Dermis microvascular lymphatic vessel endothelial cell (primary cell): ENCODE measurements around the gene ATRN. TPM values are rescaled to one million over a fixed set of nuclear protein-coding genes. Genes with fewer than 3 reads are reported as not detected.

Experiments
- DNase-seq, 2 donors: peaks; one replicate each; pipeline versions ENCODE4 v3.0.0 to v3.0.0-alpha.2; 2010; ENCODE audit warnings: low read depth in 2 of 2
- total RNA-seq: library from RNA; depleted of rRNA; stranded (reverse); fragments of >200 nt; gene quantifications from 2 replicates; pipeline ENCODE4 v1.2.1, GENCODE V29; 2014

Gene ATRN
- total RNA-seq, 1 donor from 2014 or later = 25.0 TPM

DNA sequence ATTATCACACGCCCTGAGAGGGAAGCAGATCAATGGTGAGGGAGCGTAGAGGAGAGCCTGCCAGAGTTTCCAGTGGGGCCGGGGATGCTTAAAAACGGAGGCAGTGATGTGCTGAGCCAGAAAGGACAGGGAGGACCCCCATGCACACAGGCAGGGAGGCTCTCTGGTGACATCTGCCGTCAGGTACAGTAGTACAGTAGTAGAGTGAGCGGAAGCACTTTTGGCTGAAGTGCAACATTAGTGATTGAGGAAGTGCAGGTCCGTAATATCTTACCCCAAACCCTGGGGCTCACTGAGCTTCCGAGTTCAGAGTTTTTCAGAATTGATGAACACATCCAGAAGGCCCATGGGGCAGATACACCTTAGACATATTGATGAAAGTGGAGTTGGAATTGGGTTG, 150.3 kb downstream of the ATRN start:
- no peak for DNase-seq

DNA sequence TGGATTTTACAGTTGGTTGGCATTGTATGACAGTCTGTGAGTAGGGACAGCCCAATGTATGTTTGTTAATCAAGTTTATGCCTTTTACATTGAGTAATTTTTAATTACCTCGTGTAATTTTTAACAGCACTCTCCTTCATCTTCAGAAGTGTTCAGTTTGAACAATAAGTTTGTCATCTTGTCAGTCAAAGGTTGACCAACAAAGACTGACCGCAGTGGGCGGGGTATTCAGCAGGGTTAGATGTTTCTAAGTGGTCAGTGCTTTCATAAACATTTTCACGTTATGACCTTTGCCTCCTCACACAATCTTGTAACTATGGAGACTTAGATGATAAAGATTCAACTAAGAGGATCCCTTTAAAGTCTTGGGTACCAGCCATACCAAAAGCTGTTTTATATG, 151.6 kb downstream of the ATRN start:
- DNase-seq = no peak

DNA sequence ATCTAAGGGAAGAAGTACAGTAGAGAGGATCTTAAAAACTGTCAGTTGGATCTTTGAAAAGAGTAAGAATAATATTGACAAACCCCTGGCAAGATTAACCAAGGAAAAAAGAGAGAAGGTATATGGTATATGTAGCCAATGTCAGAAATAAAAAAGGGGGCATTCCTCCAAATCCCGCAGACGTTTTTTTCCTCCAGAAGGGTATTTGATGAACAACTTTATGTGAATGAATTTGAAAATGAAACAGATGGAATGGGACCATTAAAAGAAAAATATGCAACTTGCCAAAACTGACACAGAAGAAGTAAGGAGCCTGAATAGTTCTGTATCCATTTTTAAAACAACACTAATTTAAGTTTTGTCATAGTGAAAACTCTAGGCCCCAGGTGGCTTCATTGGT, 156.7 kb downstream of the ATRN start:
- DNase-seq = no peak

DNA sequence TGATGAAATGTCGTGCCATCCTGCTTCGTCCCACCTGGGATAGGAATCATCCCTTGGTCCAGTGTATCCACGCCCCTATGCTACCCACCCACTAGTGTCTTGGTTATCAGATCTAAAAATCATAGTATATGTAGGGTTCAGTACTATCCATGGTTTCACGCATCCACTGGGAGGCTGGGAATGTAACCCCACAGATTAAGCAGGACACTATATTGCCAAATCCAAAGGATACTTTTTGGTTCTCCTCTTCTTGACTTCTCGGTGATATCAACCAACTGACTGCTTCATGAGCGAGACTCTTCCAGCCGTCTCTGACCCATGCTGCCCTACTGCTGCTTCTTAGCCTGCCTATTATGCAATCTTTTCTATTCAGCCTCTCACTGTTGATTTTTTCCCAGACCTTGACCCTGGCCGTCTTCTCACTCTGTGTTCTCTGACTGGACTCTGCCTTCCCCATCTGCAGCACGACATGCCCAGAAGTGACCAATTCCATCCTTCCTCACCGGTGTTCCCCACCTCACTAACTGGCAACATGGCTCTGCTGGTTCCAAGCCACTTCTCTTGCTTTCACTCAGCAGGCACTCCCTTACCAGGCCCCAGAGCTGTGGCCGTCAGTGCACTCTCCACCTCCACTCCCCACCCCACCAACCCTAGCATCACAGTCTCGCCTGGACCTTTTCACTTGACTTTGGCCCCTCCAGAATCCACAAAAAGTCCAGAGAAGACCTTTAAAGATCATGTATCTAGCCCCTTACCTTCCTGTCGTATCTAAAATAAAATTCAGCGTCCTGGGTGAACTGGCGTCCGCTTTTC, 157.9 kb downstream of the ATRN start:
- DNase-seq = no peak

DNA sequence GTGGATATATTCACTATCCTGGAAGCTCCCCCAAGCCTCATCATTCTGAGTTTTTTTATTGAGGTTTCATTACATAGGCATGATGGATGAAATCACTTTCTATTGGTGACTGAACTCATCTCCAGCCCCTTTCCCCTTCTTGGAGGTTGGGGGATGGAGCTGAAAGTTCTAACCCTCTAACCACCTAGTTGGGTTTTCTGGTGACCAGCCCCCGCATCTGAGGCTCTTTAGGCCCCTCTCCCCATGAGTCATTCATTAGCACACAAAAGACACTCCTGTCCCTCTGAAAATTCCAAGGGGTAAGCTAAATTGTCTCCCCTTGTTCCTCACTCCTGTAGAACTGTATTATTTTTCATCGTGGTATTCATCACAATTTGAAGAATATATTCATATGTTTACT, 159.1 kb downstream of the ATRN start:
- no peak for DNase-seq

DNA sequence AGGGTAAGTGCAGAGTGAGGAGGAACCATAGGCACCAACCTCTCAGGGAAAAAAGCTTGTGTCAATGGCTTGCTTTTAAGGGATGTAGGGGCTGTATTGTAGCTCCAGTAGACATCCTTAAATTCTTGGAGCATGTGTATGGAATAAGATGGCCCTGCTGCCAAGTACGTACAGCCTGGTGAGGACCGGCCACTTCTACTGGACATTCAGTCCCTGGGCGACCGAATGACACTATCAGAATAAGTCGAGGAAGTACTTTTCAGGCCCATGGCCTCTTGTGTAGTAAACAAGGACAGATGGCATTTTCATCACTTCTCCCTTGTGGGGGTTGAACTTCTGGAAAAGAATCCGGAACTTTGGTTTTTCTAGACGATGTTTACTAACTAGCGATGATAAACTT, 159.6 kb downstream of the ATRN start:
- no peak for DNase-seq

DNA sequence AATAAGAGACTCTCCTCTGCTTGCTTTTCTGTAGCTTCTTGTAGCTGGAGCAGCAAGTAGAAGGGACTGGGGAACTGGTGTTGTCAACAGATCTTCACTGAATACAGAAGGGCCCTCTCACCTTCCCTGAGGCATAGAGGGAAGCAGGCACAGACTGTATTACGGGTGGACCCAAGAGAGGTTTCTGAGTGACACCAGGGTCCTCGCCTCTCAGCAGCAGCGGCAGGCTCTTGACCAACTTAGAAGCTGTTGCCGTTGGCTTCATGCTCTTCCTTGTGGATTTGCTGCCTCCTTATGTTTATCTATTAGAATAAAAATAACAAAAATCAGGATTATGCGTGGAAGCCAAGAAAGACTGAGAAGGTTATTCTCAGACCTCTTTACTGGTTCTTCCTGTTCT, 160.7 kb downstream of the ATRN start:
- no peak for DNase-seq

DNA sequence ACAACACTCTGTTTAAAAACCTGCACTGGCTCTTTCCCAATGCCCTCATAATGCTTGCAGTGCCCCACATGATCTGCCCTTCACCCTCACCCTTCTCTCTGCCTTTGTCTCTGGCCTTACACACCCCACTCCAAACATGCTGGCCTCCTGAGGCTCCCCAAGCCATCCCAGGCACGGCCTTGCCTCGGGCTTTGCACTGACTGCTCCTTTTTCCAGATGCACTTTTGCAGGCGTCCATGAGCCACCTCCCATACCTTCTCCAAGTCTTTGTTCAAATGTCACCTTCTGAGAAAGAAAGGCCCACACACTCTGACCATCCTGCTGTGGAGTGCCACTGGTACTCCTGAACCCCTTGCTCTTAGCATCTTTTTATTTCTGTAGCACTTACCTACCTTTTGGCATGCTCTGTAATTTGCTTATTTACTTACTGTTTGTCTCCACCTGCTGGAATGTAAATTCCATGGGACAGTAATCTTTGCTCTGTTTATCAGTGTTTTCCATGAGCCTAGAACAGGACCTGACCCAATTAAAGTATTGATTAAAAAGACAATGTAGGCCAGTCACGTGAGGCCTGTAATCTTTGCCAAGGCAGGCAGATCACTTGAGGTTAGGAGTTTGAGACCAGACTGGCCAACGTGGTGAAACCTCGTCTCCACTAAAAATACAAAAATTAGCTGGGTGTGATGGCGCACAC, 161.6 kb downstream of the ATRN start:
- DNase-seq = no peak

DNA sequence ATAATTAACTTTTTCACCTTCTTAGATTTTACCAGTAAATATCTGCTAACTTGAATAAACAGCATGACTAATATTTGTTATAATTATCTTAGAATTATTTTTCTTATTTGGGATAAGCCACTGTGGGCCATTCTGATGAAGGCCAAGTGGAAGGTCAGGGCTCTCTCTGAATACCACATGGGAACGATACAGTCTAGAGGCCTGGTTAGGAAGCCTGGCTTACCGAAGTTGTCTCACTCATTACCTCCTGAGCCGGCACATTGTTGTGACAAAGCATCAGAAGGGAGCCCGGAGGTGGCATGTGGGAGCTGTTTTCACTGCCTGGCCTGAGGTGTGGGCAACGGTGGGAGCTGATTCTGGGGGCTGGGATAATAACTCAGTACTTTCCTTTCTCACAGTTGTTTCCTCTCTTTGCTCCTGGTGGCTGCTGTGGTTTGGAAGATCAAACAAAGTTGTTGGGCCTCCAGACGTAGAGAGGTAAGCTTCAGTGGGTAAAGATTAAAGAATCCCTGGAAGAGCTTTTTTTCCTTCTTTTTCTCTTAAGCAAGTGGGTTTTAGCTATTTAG, 163.2 kb downstream of the ATRN start:
- DNase-seq = no peak

DNA sequence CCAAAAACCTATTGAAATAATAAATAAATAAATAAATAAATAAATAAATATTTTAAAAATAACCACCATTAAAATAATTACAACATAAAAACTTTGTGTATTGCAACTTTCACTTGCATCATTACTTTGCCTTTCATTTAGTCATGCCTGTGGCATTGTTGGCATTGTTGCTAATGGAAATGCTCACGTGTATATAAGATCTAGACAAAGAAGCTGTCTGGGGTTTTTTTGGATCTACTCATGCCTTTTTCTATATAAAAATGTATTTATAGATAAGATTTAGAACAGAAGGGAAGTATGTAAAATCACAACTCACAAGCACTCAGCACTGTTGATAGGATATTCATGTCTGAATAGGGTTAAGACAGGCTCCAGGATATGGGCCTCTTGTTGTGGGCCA, 164.5 kb downstream of the ATRN start:
- DNase-seq = no peak

DNA sequence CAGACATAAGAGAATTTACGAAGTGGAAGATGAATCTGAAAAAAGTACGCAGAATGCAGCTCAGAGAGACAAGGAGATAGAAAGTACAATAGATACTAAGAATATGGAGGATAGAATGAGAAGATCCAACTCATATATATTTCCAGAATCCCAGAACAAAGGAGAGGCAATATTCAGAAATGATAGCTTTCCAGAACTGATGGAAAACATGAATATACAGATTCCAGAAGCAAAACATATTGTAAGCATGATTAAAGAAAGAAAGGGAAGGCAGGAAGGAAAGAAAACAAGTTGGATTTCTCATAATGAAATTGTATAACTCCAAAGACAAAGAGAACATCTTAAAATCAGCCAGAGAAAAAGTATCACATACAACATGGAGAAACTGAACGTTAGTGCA, 169.4 kb downstream of the ATRN start:
- no peak for DNase-seq

DNA sequence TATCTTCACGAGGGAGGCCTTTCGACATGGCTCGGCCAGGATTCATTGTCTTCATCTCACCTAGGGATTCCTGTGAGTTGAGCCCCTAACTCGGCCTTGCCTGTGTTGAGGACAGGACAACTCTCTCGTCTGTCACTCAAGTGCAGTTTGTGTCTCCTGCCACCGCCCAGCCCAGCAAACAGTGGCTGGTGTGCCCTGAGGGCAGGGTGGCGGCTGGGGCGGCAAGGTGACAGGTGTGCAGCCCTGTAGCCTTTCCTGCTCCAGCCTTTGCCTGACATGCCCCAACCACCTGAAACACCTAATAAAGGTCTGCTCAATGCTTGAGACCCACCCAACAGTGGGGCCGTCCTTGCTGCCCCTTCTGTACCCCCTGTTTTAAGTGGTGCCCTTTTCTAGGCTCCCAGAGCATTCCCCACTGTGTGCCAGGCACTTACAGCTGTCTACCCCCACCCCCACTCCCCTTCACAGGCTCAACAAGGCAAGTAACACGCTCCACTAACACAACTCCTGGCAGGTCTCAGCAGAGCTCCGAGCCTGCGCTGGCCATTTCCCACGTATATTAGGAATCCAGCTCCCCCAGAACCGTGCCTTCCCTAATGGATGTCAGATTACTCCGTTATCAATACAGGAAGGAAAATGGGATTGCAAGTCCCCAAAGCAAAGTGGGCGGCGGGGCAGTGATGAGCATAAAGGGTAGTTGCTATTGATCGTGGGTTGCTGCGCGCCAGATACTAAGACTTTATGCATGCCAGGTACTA, 174.7 kb downstream of the ATRN start:
- no peak for DNase-seq

DNA sequence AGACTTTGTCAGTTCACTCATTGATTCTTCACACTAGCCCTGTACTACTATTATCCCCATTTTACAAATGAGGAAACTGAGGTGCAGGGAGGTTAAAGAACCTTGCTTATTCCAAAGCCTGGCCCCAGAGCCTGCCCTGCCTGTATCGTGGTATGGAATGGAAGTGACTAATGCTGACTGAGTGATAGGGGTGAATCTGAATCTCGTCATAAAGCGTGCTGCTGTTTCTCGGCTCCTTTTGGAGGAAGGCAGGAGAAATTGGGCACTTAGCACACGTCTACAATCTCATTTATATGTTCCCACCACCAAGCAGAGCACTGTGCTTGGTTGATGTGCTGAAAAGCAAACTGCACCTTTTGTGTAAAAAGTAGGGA, 175.2 kb downstream of the ATRN start:
- DNase-seq = no peak

DNA sequence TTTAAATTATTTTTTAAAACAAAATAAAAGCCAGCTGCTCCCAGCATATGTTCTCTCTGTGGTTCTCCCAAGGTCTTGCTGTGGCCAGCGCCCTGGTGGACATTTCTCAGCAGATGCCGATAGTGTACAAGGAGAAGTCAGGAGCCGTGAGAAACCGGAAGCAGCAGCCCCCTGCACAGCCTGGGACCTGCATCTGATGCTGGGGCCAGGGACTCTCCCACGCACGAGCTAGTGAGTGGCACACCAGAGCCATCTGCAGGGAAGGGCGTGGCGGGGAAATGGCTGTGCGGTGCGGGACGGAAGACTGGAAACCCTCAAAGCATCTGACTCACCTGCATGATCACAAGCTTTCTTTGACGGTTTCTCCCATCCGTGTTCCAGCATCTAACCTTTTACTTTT, 175.8 kb downstream of the ATRN start:
- DNase-seq = no peak

DNA sequence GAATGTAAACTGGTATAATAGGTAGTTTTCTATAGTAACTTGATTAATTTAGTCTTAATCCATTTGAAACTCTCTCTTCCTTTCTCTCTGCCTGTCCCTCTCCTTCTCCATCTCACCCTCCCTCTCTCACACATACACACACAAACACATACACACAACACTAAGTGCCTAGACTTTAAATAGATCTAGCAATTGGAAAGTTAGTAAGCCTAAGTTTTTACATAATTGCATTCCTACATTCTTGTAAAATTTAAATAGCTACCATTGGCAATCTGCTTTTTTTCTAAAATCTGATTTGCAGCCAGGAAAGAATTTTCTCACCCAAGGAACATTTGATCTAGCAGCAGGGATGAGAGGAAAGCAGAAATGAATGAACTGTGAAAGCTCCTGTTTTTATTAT, 176.7 kb downstream of the ATRN start:
- no peak for DNase-seq

DNA sequence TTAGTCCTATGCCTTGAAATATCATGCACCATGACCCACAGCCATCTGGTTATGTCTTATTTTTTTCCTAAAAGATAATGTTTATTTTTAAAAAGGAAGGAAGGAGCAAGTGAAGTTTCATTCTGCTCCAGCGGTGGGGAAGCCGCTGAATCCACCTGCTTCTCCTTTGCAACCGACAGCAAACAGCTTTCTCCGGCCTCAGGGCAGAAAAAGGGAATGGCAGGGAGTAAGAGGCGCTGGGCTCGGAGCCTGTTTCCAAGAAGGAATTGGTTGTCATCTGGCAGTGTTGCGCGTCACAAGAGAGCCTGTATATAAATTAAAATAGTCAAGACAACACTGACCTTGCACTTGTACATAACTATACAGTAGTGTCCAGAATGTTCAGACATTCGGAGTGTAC, 178.1 kb downstream of the ATRN start:
- DNase-seq = no peak

DNA sequence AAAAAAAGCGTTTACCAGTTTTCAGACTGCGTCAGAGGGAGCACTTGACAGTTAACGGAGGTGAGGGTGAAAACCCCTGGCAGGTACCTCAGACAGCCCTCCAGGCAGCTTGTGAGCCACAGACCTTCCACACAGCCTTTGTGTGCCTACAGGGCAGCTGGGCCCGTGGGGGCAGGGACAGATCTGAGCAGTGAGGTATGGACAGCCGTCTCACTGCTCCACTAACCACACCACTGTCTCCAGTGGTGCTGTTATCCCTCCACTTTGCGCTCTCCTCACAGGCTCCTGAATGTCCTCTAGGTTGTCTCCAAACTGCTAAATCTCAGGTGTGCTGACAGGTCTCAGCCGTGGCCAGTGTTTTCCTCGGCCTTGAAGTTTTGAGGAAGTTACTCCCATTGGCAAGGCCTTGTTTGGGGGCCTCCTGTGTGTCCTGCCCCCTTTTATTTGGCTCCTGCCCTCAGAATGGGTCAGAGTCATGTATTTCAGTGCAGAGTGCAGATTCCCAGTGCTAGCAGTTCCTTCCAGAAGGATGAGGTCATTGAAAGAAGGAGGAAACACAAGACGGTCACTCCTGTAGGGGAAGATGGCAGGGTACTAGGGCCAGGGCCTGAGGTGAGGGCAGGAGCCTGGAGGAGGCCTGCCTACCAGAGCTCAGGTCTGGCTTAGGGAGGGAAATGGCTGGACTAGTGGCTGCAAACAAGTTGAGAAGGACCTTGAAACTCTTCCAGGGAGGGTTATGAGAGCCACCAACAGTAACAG, 180.6 kb downstream of the ATRN start:
- DNase-seq = no peak

DNA sequence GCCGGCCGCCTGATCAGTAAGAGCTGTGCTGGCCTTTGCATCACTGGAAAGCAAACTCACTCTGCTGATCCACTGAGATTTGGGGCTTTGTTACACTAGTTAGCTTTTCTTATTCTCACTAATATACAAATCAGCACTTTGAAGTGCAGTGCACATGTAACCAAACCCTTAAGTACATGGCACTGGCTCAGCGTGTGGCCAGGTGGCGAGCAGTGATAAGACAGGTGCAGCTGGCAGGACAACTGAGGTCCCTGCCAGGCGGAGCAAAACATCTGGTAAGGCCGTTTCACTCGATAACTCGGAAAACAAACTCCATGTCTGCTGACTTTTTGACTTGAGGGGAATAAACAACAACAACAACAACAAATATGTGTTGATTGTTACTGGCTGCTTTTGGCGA, 181.4 kb downstream of the ATRN start:
- no peak for DNase-seq

DNA sequence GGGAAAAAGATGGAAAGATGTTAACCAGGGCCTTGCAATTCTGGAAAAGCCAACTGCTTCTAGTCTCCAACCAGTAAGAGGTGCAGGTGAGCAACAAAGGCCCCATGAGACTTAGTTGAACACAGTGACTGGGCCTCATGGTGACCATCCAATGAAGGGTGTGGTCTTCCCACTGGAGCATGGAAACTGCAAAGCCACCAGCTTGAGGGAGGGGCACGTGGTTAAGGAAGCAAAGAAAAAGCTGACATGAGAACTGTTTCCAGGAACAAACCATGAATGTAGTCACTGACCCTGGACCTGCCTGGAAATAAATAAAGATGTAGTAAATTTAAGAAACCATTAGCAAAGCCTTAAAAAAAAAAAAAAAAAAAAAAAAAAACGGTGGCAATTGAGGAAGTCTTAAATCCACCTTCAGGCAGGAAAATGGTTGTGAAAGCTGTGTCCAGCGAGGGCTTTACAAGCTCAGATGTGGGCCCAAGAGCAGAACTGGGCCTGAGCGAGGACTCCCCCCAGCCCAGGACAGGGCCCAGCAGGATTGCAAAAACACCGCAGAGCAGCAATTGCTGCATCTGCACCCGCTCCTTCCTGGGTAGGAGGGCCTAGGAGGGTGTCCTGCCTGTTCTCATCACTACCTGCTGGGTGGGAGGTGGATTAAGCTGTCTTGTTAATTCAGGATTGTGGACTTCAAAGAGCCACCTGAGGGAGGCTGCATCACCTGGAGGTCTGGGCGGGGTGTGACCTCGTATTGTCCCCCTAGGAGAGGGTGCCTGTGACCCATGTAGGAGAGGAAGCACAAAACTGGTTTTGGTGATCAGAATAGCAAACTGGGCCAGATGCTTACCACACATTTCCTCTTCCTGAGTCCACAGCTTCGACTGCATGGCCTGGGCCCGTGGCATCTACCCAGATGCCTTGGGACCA, 182.1 kb downstream of the ATRN start:
- DNase-seq = no peak

DNA sequence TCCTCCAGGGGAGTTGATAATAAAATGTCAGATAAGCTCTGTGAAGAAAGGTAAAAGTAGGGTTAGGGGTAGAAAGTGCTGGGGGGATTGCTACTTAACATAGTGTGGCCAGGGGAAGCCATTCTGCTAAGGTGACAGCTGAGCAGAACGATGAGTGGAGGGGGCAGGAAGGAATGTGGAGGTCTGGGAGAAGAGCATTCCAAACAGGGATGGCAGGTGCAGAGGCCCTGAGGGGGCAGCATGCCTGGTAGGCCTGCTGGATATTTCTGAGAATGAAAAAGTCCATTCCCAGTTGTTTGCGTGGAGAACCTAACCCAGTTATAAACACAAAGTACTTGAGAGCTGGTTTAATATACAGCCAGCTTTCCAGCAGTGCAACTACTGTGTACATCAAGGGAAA, 183.1 kb downstream of the ATRN start:
- DNase-seq = no peak
